ENCODE measurements around the gene POLR3H.

Gene POLR3H

GRCh38 chr22:41516462-41516861, 27.8 kb downstream of the POLR3H start:
- TF ChIP-seq CTCF (IDR thresholded peaks at IDR 0.05) = no peak

- no peak for TF ChIP-seq CTCF (IDR thresholded peaks at IDR 0.05)
These were observed 30.9 kb downstream of the POLR3H start for GRCh38 chr22:41513391-41513790.

GRCh38 chr22:41512421-41513194, 31.7 kb downstream of the POLR3H start:
- no peak for TF ChIP-seq CTCF (IDR thresholded peaks at IDR 0.05)

- no peak for TF ChIP-seq CTCF (IDR thresholded peaks at IDR 0.05)
These were observed 32.7 kb downstream of the POLR3H start for GRCh38 chr22:41511521-41511968.

GRCh38 chr22:41508770-41509170, 35.5 kb downstream of the POLR3H start:
- TF ChIP-seq CTCF (IDR thresholded peaks at IDR 0.05) = no peak

- TF ChIP-seq CTCF (IDR thresholded peaks at IDR 0.05) = no peak
These were observed 36.8 kb downstream of the POLR3H start for GRCh38 chr22:41507330-41508063.

GRCh38 chr22:41505511-41506220, 38.6 kb downstream of the POLR3H start:
- TF ChIP-seq CTCF (IDR thresholded peaks at IDR 0.05) = no peak

Data from LNCAP (cell line).